Fibroblast of lung (primary cell): ENCODE results near the gene TASP1. TPM values are rescaled to one million over a fixed set of nuclear protein-coding genes. Genes with fewer than 3 reads are reported as not detected.

Experiments used
- DNase-seq, 2 donors: peaks; one replicate each; pipeline versions ENCODE4 v3.0.0 to v3.0.0-alpha.2; 2010; ENCODE audit warnings: low read depth in 2 of 2
- H2AFZ ChIP-seq: 2 replicates; pipeline ENCODE4 v1.5.1; 2012; ENCODE audit warnings: low read length, control low read depth, inconsistent platforms
- H3K27ac ChIP-seq: 2 replicates; pipeline ENCODE4 v1.5.1; 2011; ENCODE audit warnings: low read length, control low read depth; ENCODE audit not compliant: insufficient read depth
- H3K27me3 ChIP-seq: 2 replicates; pipeline ENCODE4 v1.5.1; 2011; ENCODE audit warnings: mild to moderate bottlenecking, low read length; ENCODE audit not compliant: control insufficient read depth, insufficient read depth
- H3K36me3 ChIP-seq: 2 replicates; pipeline ENCODE4 v1.5.1; 2011; ENCODE audit warnings: low read length; ENCODE audit not compliant: control insufficient read depth, insufficient read depth
- H3K4me1 ChIP-seq: 2 replicates; pipeline ENCODE4 v1.5.1; 2011; ENCODE audit warnings: low read length; ENCODE audit not compliant: control insufficient read depth, insufficient read depth; ENCODE audit errors: extremely low read depth
- H3K4me2 ChIP-seq: 2 replicates; pipeline ENCODE4 v1.5.1; 2011; ENCODE audit warnings: low read length, control low read depth; ENCODE audit not compliant: insufficient read depth; ENCODE audit errors: extremely low read depth
- H3K4me3 ChIP-seq, 4 experiments: fragments of 200-600 bp in 1 of 4; sonication (generic) in 1 of 4; replicated peaks in 1 of 4; 2 replicates each; pipeline ENCODE4 v1.5.1; 2011 to 2016; ENCODE audit warnings: low read length in 4 of 4, low read depth in 3 of 4, mild to moderate bottlenecking in 3 of 4, control low read depth in 2 of 4, inconsistent platforms in 1 of 4, mixed read lengths in 1 of 4; ENCODE audit not compliant: insufficient read depth in 1 of 4; ENCODE audit errors: control extremely low read depth in 1 of 4
- H3K79me2 ChIP-seq: 2 replicates; pipeline ENCODE4 v1.5.1; 2012; ENCODE audit warnings: mild to moderate bottlenecking, low read length, inconsistent platforms; ENCODE audit not compliant: control insufficient read depth, insufficient read depth
- H3K9ac ChIP-seq: 2 replicates; pipeline ENCODE4 v1.5.1; 2011; ENCODE audit warnings: mild to moderate bottlenecking, low read length, control low read depth; ENCODE audit not compliant: insufficient read depth
- H3K9me3 ChIP-seq: 2 replicates; pipeline ENCODE4 v1.5.1; 2012; ENCODE audit warnings: low read depth, low read length; ENCODE audit not compliant: control insufficient read depth, insufficient read depth
- H4K20me1 ChIP-seq: 2 replicates; pipeline ENCODE4 v1.5.1; 2011; ENCODE audit warnings: low read length; ENCODE audit not compliant: control insufficient read depth, insufficient read depth; ENCODE audit errors: extremely low read depth
- EZH2 ChIP-seq: IDR thresholded peaks from 2 replicates; pipeline ENCODE4 v1.5.1; 2012; ENCODE audit warnings: low read length, control low read depth, mild to moderate bottlenecking; ENCODE audit errors: missing control alignments
- polyA plus RNA-seq, 2 donors: library from polyadenylated mRNA; depleted of rRNA in 1 of 2; stranded (reverse) in 1 of 2; unstranded in 1 of 2; fragments of >200 nt; gene quantifications; 2 replicates each; pipeline ENCODE4 v1.2.1, GENCODE V29; 2011 to 2012; ENCODE audit warnings: missing spikeins in 1 of 2
- total RNA-seq: library from RNA; depleted of rRNA; stranded (reverse); fragments of >200 nt; gene quantifications from 2 replicates; pipeline ENCODE4 v1.2.1, GENCODE V29; 2014
- TF ChIP-seq, protein P1 (sequence below), 2 donors: IDR thresholded peaks in 1 of 2; conservative IDR thresholded peaks in 1 of 2; 1 replicate in 1 of 2; 2 replicates in 1 of 2; pipeline ENCODE4 v1.5.1; 2011 to 2012; ENCODE audit warnings: low read length in 2 of 2, control low read depth in 1 of 2, inconsistent platforms in 1 of 2, low read depth in 1 of 2, mild to moderate bottlenecking in 1 of 2

The TASP1 gene
- total and polyA plus RNA-seq, 2 donors (not counting 1 experiment from before 2014, with no cell fraction given): 6.3 to 13.6 TPM

DNA sequence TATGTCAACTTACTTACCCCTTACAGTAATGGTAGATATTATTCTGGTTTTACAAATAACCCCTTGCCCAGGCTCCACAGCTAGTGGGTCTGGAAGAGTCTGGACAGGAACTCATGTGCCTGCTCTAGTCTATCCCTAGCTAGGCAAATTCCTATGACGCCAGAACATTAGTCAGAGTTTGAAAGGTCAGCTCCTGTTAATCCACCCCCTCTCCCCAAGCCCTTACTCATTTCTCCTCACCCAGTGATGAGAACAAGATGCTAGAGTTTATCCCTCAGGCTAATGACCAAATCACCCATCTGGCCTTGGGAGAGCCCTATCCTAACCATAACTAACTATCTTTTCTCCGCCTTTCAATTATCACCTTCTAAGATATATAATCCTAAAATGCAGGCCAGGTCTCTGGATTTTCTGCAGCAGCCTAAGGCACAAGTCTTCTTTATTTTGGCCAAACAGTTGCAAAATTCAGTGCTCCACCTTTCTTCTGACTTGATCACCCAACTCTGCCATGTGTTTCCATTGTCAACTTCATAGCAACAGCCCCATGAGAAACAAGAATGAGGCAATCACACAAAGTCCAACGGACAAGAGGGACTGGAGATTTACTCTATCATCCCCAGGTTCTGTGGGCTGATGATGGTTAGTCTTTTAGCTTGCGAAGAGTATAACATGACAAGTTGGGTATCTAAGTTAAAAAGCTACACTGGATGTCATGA, 113.3 kb downstream of the TASP1 start:
- H3K4me2 ChIP-seq: peak overlapping the region; percentile 45
- peak overlapping the region; percentile 57 for H3K27ac ChIP-seq
- no peaks in the 10 kb centered on the region for H3K79me2 ChIP-seq
- H2AFZ ChIP-seq: no peak overlapping the region
- H3K27me3 ChIP-seq: no peaks in the 10 kb centered on the region
- no peaks in the 10 kb centered on the region for H3K9me3 ChIP-seq
- no peak for TF ChIP-seq EZH2
- TF ChIP-seq, protein P1, sequence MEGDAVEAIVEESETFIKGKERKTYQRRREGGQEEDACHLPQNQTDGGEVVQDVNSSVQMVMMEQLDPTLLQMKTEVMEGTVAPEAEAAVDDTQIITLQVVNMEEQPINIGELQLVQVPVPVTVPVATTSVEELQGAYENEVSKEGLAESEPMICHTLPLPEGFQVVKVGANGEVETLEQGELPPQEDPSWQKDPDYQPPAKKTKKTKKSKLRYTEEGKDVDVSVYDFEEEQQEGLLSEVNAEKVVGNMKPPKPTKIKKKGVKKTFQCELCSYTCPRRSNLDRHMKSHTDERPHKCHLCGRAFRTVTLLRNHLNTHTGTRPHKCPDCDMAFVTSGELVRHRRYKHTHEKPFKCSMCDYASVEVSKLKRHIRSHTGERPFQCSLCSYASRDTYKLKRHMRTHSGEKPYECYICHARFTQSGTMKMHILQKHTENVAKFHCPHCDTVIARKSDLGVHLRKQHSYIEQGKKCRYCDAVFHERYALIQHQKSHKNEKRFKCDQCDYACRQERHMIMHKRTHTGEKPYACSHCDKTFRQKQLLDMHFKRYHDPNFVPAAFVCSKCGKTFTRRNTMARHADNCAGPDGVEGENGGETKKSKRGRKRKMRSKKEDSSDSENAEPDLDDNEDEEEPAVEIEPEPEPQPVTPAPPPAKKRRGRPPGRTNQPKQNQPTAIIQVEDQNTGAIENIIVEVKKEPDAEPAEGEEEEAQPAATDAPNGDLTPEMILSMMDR (conservative IDR thresholded peaks at IDR 0.05 in 1 of 2, IDR thresholded peaks at IDR 0.05 in 1 of 2; ENCODE audit: low read depth in 1 of 2, low read length in 2 of 2): no peak
- no peak overlapping the region for H3K4me3 ChIP-seq
- H3K9ac ChIP-seq: no peak overlapping the region
- peak; percentile 79 to 93 for DNase-seq
- no peaks in the 10 kb centered on the region for H3K36me3 ChIP-seq
- no peaks in the 10 kb centered on the region for H4K20me1 ChIP-seq
- H3K4me1 ChIP-seq: peaks cover 7% of the 10 kb centered on the region

DNA sequence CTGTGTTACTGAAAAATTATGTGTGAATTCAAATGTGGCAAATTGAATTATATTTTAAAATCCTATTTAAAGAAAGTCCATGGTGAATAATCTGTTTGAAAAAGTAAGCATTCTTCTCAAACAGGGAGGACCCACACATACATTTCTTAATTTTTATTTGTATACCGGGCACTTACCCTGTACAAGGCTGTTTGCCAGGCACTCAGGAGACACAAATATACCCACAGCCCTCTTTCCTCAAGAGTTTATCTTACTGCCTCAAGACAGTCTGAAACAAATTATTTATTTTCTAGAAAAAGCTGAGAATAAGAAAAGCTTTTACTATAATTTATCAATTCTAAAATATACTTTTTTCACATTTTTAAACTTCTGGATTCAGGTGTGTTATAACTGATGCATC, 114.4 kb downstream of the TASP1 start:
- Histone ChIP-seq H3K4me3 (no peak overlapping the region), H2AFZ (no peak overlapping the region), H3K9ac (no peak overlapping the region), H3K27me3 (no peaks in the 10 kb centered on the region), H3K4me1 (peaks cover 7% of the 10 kb centered on the region), H3K36me3 (no peaks in the 10 kb centered on the region), H3K27ac (peak overlapping the region; percentile 57), H4K20me1 (no peaks in the 10 kb centered on the region), H3K79me2 (no peaks in the 10 kb centered on the region), H3K4me2 (no peak overlapping the region), H3K9me3 (no peaks in the 10 kb centered on the region)
- DNase-seq: no peak
- TF ChIP-seq EZH2: no peak

DNA sequence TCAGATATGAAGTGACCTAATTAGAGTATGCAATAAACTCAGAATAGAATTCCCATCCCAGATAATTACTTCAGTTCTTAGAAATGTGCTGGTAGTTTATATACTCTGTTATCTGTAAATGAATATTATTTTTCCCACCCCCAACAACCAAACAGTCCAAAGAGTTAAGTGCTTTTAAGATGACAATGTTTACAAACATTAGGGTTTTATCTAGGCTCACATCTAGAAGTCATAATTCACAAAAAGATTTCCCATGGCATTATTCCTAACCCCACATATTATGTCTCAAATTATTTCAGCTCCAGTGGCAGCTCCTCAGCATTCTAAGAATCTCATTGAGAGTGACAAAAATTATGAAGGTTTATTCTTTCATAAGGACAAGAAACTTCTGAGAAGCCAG, 120.9 kb downstream of the TASP1 start:
- Histone ChIP-seq H4K20me1 (no peaks in the 10 kb centered on the region), H3K4me2 (no peak overlapping the region), H2AFZ (no peak overlapping the region), H3K4me1 (no peaks in the 10 kb centered on the region), H3K27me3 (no peaks in the 10 kb centered on the region), H3K79me2 (no peaks in the 10 kb centered on the region), H3K9ac (no peak overlapping the region), H3K27ac (no peak overlapping the region), H3K9me3 (no peaks in the 10 kb centered on the region), H3K36me3 (no peaks in the 10 kb centered on the region), H3K4me3 (no peak overlapping the region)
- TF ChIP-seq, protein P1 (conservative IDR thresholded peaks at IDR 0.05 in 1 of 2, IDR thresholded peaks at IDR 0.05 in 1 of 2; ENCODE audit: low read depth in 1 of 2, low read length in 2 of 2): no peak
- no peak for TF ChIP-seq EZH2
- DNase-seq: peak in 1 of 2 donors; percentile 28
